B cell (primary cell): ENCODE results near the gene KCNC1. TPM values are rescaled to one million over a fixed set of nuclear protein-coding genes. Genes with fewer than 3 reads are reported as not detected.

ENCODE experiments used
- ATAC-seq: fragments of 200-7000 bp; cut with Tn5 transposase; one replicate; pipeline ENCODE4 v1.10.0; 2021; ENCODE audit warnings: low read depth, mild to moderate bottlenecking, moderate number of reproducible peaks, moderate library complexity
- CTCF ChIA-PET: fragments of 350-600 bp; sonication (Branson Sonifier 250); formaldehyde crosslinking; loops from one replicate; lab custom pipeline; 2021; ENCODE audit warnings: antibody characterized with exemption, inconsistent platforms; lab: Charles Lee
- POLR2A ChIA-PET: fragments of 350-600 bp; sonication (Branson Sonifier 250); formaldehyde crosslinking; loops from one replicate; lab custom pipeline; 2021; ENCODE audit warnings: antibody characterized with exemption; lab: Charles Lee
- DNase-seq: peaks from one replicate; pipeline ENCODE4 v3.0.0; 2013
- H2AFZ ChIP-seq: 2 replicates; pipeline ENCODE4 v1.6.1; 2012; ENCODE audit warnings: mild to moderate bottlenecking, low read depth, low read length; ENCODE audit not compliant: insufficient read depth, poor library complexity, severe bottlenecking
- H3K27ac ChIP-seq, 2 donors: 1 replicate in 1 of 2; 2 replicates in 1 of 2; pipeline ENCODE4 v1.5.1; 2012 to 2013; ENCODE audit warnings: low read length in 2 of 2, mild to moderate bottlenecking in 2 of 2, moderate library complexity in 1 of 2
- H3K27me3 ChIP-seq, 4 experiments: fragments of 200-600 bp in 1 of 4; sonication (generic) in 1 of 4; replicated peaks in 1 of 4; 1 replicate in 2 of 4; 2 replicates in 2 of 4; pipeline versions ENCODE4 v1.6.1 to v1.7.0; 2013 to 2016; ENCODE audit warnings: low read length in 3 of 4, mild to moderate bottlenecking in 2 of 4, mixed read lengths in 1 of 4, moderate library complexity in 1 of 4; ENCODE audit not compliant: insufficient read depth in 4 of 4, control insufficient read depth in 3 of 4; ENCODE audit errors: control extremely low read depth in 1 of 4
- H3K36me3 ChIP-seq, 2 experiments: replicated peaks in 1 of 2; 1 replicate in 1 of 2; 2 replicates in 1 of 2; pipeline versions ENCODE4 v1.6.1 to v1.7.1; 2013; ENCODE audit warnings: low read length in 1 of 2; ENCODE audit not compliant: insufficient read depth in 2 of 2, control insufficient read depth in 1 of 2; ENCODE audit errors: control extremely low read depth in 1 of 2, extremely low read depth in 1 of 2
- H3K4me1 ChIP-seq, 2 donors: fragments of 200-600 bp in 1 of 2; sonication (generic) in 1 of 2; 1 replicate in 1 of 2; 2 replicates in 1 of 2; pipeline versions ENCODE4 v1.5.1 to v1.6.1; 2013 to 2017; ENCODE audit warnings: low read length in 2 of 2; ENCODE audit not compliant: control insufficient read depth in 2 of 2, insufficient read depth in 2 of 2
- H3K4me2 ChIP-seq: replicated peaks from 2 replicates; pipeline ENCODE3; 2012; ENCODE audit warnings: mild to moderate bottlenecking, low read depth, low read length; ENCODE audit not compliant: poor library complexity, severe bottlenecking
- H3K4me3 ChIP-seq, 5 experiments: fragments of 200-600 bp in 1 of 5; sonication (generic) in 1 of 5; 1 replicate in 3 of 5; 2 replicates in 2 of 5; pipeline versions ENCODE4 v1.5.1 to v1.7.0; 2011 to 2016; ENCODE audit warnings: low read length in 4 of 5, mild to moderate bottlenecking in 4 of 5, low read depth in 2 of 5, control low read depth in 1 of 5, moderate library complexity in 1 of 5; ENCODE audit not compliant: insufficient read depth in 1 of 5; ENCODE audit errors: control extremely low read depth in 1 of 5, extremely low read depth in 1 of 5
- H3K79me2 ChIP-seq: fragments of 200-600 bp; sonication (generic); one replicate; pipeline ENCODE4 v1.6.0; 2016; ENCODE audit warnings: low read length; ENCODE audit not compliant: control insufficient read depth, insufficient read depth
- H3K9ac ChIP-seq: fragments of 200-600 bp; sonication (generic); 2 replicates; pipeline ENCODE4 v1.6.1; 2017; ENCODE audit warnings: mild to moderate bottlenecking, low read length, moderate library complexity
- H3K9me3 ChIP-seq, 3 donors: one replicate each; pipeline versions ENCODE4 v1.6.1 to v1.7.1; 2013; ENCODE audit warnings: low read length in 2 of 3; ENCODE audit not compliant: control insufficient read depth in 2 of 3, insufficient read depth in 1 of 3; ENCODE audit errors: control extremely low read depth in 1 of 3
- H4K20me1 ChIP-seq: 2 replicates; pipeline ENCODE4 v1.6.0; 2012; ENCODE audit warnings: mild to moderate bottlenecking, low read length; ENCODE audit not compliant: insufficient read depth, control insufficient read depth, poor library complexity, severe bottlenecking
- H3K27ac Mint-ChIP-seq: one replicate; pipeline ENCODE4 v1.8.0; 2021; ENCODE audit warnings: mixed read lengths
- H3K27me3 Mint-ChIP-seq: one replicate; pipeline ENCODE4 v1.8.0; 2021; ENCODE audit warnings: mixed read lengths
- H3K4me1 Mint-ChIP-seq: one replicate; pipeline ENCODE4 v1.8.0; 2021; ENCODE audit warnings: mixed read lengths
- H3K4me3 Mint-ChIP-seq: one replicate; pipeline ENCODE4 v1.8.0; 2021; ENCODE audit warnings: mixed read lengths
- H3K9me3 Mint-ChIP-seq: one replicate; pipeline ENCODE4 v1.8.0; 2022; ENCODE audit warnings: mixed read lengths; ENCODE audit not compliant: insufficient read depth
- EZH2 ChIP-seq: IDR thresholded peaks from 2 replicates; pipeline ENCODE4 v1.6.1; 2012; ENCODE audit warnings: borderline replicate concordance, low read depth, mild to moderate bottlenecking, moderate library complexity, low read length; ENCODE audit not compliant: insufficient read depth, poor library complexity, severe bottlenecking
- WGBS: methylation state at CpG from one replicate; pipeline ENCODE4 v1.1.5; 2013; ENCODE audit warnings: missing lambda C conversion rate; ENCODE audit not compliant: insufficient coverage; 5-methylcytosine and 5-hydroxymethylcytosine counted together
- intact Hi-C: fragments of 100-400 bp; cut with micrococcal nuclease; formaldehyde crosslinking; loops from one replicate; pipeline ENCODE4 v1.10.0; 2022
- polyA plus RNA-seq: library from polyadenylated mRNA; depleted of rRNA; stranded (reverse); fragments of >200 nt; gene quantifications from 2 replicates; pipeline ENCODE4 v1.2.3, GENCODE V29; 2012
- total RNA-seq, 2 donors: library from RNA; stranded (reverse); fragments of 120-200 nt in 1 of 2; gene quantifications; 1 replicate in 1 of 2; 2 replicates in 1 of 2; pipeline versions ENCODE4 v1.2.3 to v1.2.4, GENCODE V29; 2013 to 2022
- TF ChIP-seq, protein P1 (sequence below): fragments of 200-600 bp; IDR thresholded peaks from one replicate; pipeline ENCODE4 v1.8.0; 2022; ENCODE audit warnings: antibody characterized with exemption, mild to moderate bottlenecking

Gene KCNC1
- total and polyA plus RNA-seq, 2 donors (not counting 1 experiment from before 2014, with no cell fraction given): not detected

DNA sequence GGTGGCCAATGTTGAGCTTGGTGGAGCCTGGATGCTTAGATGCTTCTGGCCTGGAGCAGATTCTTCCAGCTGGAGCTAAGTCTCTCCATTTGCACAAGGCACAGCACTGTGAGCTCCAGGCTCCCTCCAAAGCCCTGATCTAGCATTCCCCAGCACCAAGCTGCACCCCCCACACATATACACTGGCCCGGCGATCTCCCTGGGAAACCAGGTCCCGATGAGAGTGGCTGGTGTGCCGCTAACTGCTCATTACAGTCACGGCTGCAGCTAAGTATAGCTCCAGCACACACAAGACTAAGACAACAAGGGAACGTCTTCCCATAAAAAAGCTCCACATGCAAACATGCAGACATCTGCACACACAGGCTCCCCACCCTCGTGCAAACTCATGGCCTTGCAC is 17.6 kb downstream of the KCNC1 start:
- H4K20me1 ChIP-seq: no peaks in the 10 kb centered on the region
- no peaks in the 10 kb centered on the region for H3K9me3 ChIP-seq
- ATAC-seq: no peak
- WGBS: 90% methylated on average over 6 of the region's 7 CpGs
- no peak overlapping the region for H3K4me3 Mint-ChIP-seq
- no peaks in the 10 kb centered on the region for H3K79me2 ChIP-seq
- H3K4me1 Mint-ChIP-seq: no peaks in the 10 kb centered on the region
- no peak for DNase-seq
- H3K36me3 ChIP-seq: no peaks in the 10 kb centered on the region
- no peak overlapping the region for H3K27ac ChIP-seq
- TF ChIP-seq EZH2: no peak
- no peak overlapping the region for H3K4me2 ChIP-seq
- H2AFZ ChIP-seq: no peak overlapping the region
- H3K4me3 ChIP-seq: no peak overlapping the region
- ChIA-PET CTCF (interaction anchor here (1.3 kb wide), 1 partner anchor 21 kb away, joined by 4 read pairs; no protein-coding TSS in a partner anchor), POLR2A (no interaction called here)
- no peaks in the 10 kb centered on the region for H3K27me3 ChIP-seq
- no peak overlapping the region for H3K27ac Mint-ChIP-seq
- H3K9ac ChIP-seq: no peak overlapping the region
- no peaks in the 10 kb centered on the region for H3K4me1 ChIP-seq
- intact Hi-C loops: no loop called here
- no peaks in the 10 kb centered on the region for H3K9me3 Mint-ChIP-seq
- peaks cover 29% of the 10 kb centered on the region for H3K27me3 Mint-ChIP-seq

DNA sequence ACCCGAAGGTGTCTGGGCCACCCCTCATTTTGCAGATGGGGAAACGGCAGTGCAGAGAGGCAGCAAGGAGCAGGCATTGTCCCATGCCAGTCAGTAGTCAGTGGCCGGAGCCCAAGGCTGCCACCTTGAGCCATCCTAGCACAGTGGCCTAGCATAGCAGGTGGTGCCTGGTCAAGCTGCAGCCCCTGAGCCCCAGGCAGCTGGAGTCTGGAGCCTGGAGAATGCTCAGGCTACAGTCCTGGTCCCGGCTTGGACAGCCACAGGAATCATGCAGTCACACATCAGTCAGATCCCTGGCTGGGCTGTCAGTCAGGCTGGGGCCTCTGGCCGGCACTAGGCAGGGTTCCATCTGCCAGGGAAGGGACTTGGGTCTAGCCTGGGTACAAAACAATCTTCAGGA is 18.6 kb downstream of the KCNC1 start:
- WGBS: 83% methylated on average over 5 of the region's 5 CpGs
- ATAC-seq (no peak), DNase-seq (no peak)
- H3K9me3 ChIP-seq: no peaks in the 10 kb centered on the region
- no peaks in the 10 kb centered on the region for H3K4me1 ChIP-seq
- no peaks in the 10 kb centered on the region for H3K4me1 Mint-ChIP-seq
- H3K9ac ChIP-seq: no peak overlapping the region
- H4K20me1 ChIP-seq: no peaks in the 10 kb centered on the region
- H3K4me3 ChIP-seq: no peak overlapping the region
- no peak overlapping the region for H2AFZ ChIP-seq
- TF ChIP-seq, protein P1, sequence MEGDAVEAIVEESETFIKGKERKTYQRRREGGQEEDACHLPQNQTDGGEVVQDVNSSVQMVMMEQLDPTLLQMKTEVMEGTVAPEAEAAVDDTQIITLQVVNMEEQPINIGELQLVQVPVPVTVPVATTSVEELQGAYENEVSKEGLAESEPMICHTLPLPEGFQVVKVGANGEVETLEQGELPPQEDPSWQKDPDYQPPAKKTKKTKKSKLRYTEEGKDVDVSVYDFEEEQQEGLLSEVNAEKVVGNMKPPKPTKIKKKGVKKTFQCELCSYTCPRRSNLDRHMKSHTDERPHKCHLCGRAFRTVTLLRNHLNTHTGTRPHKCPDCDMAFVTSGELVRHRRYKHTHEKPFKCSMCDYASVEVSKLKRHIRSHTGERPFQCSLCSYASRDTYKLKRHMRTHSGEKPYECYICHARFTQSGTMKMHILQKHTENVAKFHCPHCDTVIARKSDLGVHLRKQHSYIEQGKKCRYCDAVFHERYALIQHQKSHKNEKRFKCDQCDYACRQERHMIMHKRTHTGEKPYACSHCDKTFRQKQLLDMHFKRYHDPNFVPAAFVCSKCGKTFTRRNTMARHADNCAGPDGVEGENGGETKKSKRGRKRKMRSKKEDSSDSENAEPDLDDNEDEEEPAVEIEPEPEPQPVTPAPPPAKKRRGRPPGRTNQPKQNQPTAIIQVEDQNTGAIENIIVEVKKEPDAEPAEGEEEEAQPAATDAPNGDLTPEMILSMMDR: no peak
- no peak for TF ChIP-seq EZH2
- intact Hi-C loops: no loop called here
- POLR2A ChIA-PET: no interaction called here
- H3K27ac ChIP-seq: no peak overlapping the region
- H3K27me3 Mint-ChIP-seq: peaks cover 24% of the 10 kb centered on the region
- no peaks in the 10 kb centered on the region for H3K36me3 ChIP-seq
- no peak overlapping the region for H3K27ac Mint-ChIP-seq
- no peaks in the 10 kb centered on the region for H3K9me3 Mint-ChIP-seq
- H3K4me3 Mint-ChIP-seq: no peak overlapping the region
- no peaks in the 10 kb centered on the region for H3K27me3 ChIP-seq
- CTCF ChIA-PET: no interaction called here
- no peak overlapping the region for H3K4me2 ChIP-seq
- no peaks in the 10 kb centered on the region for H3K79me2 ChIP-seq
